Astrocyte of the spinal cord (primary cell): Measurements from ENCODE around the gene STOML1.
A peak's percentile ranks its signal among the peaks of the same experiment; 100 is the strongest.
"Not testable (repeated sequence)": the region's sequence is repeated elsewhere in the genome, so short reads cannot be mapped to it uniquely, and the experiment has no call there.

Experiments
- DNase-seq: peaks from one replicate; pipeline ENCODE4 v3.0.0; 2011; ENCODE audit warnings: low read depth, low spot score
- H3K4me3 ChIP-seq: 2 replicates; pipeline ENCODE4 v1.5.1; 2011; ENCODE audit warnings: low read depth, mild to moderate bottlenecking, low read length, moderate library complexity
- CTCF ChIP-seq: IDR thresholded peaks from 2 replicates; pipeline ENCODE4 v1.5.1; 2012; ENCODE audit warnings: low read depth, mild to moderate bottlenecking, low read length, inconsistent platforms
- in situ Hi-C: cut with HindIII; loops from 2 replicates; pipeline ENCODE4 v1.10.0; 2017; ENCODE audit warnings: low sequenced_read_pairs

The STOML1 gene

GRCh38 chr15:73941449-73941848 lies 50.6 kb downstream of the STOML1 start:
- TF ChIP-seq CTCF: no peak
- DNase-seq: no peak
- H3K4me3 ChIP-seq: no peak overlapping the region
- in situ Hi-C loops: no loop called here

DNA sequence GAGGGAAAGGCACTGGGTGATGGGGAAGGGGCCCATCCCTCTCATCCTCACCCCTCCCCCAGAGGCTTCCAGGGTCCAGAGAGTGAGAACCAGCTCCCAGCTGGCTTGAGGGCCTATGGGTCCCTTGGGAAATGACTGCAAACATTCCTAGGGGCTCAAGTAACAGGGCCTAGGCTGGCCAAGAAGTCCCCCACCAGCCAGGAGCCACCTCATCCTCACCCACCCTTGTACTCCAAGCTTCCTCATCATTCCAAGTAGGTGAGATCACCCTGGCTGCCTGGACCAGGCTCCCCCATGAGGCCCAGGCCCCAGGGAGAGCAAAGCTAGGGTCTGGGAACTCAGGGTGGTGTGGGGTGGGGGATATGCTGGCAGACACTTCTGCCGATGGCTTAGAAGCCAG lies 51.1 kb downstream of the STOML1 start:
- no peak overlapping the region for H3K4me3 ChIP-seq
- in situ Hi-C loops: no loop called here
- TF ChIP-seq CTCF: no peak
- peak; percentile 93 for DNase-seq

GRCh38 chr15:73940061-73940981 lies 51.8 kb downstream of the STOML1 start:
- no peak for DNase-seq
- in situ Hi-C loops: no loop called here
- TF ChIP-seq CTCF: no peak
- H3K4me3 ChIP-seq: no peak overlapping the region

DNA sequence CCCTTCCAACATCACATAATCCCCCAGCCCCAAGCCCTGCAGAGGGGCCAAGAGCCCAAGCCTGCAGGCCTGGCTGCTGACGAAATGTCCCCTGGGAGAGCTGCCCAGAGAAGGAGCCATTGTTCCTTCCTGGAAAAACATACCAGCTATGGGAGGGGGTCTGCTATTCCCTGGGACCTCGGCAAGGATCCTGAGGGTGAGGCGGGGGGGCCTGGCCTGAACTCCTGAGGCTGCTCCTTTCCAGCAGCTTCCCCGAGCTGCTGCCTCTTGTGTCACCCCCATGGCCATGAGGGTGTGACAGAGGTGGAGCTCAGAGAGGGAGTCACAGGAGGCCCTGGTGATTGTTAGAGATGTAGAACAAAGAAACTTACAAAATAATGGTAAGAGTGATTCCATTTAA lies 53.0 kb downstream of the STOML1 start:
- no peak for DNase-seq
- no peak for TF ChIP-seq CTCF
- in situ Hi-C loops: no loop called here
- H3K4me3 ChIP-seq: no peak overlapping the region

- DNase-seq, in situ Hi-C loops, H3K4me3 ChIP-seq: not testable (repeated sequence)
Observed at GRCh38 chr15:73938516-73938915, 53.6 kb downstream of the STOML1 start.

DNA sequence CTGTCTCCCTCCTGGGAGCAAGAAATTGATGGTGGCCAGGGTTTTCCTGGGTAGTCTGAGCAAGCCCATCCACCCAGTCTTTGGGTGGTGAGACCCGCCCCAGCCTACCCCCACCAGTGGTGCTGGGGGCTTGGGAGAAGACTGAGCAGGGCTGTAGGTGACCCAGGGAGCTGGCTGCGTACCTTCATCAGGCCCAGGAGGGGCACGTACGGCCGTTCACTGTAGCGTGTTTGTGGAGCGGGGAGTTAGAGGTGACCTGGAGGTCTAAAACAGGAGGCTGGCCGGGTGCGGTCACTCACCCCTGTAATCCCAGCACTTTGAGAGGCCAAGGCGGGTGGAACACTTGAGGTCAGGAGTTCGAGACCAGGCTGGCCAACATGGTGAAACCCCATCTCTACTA lies 54.4 kb downstream of the STOML1 start:
- H3K4me3 ChIP-seq: no peak overlapping the region
- no peak for DNase-seq
- in situ Hi-C loops: no loop called here
- TF ChIP-seq CTCF: no peak

- DNase-seq: no peak
- H3K4me3 ChIP-seq: no peak overlapping the region
- TF ChIP-seq CTCF: no peak
- in situ Hi-C loops: no loop called here
Observed at GRCh38 chr15:73937296-73937695, 54.8 kb downstream of the STOML1 start.
